Measurements from ENCODE around the gene PRKCSH. TPM values are rescaled to one million over a fixed set of nuclear protein-coding genes. Genes with fewer than 3 reads are reported as not detected.

The PRKCSH gene
- total RNA-seq, 1 experiment from 2014 or later, result 425 TPM

DNA sequence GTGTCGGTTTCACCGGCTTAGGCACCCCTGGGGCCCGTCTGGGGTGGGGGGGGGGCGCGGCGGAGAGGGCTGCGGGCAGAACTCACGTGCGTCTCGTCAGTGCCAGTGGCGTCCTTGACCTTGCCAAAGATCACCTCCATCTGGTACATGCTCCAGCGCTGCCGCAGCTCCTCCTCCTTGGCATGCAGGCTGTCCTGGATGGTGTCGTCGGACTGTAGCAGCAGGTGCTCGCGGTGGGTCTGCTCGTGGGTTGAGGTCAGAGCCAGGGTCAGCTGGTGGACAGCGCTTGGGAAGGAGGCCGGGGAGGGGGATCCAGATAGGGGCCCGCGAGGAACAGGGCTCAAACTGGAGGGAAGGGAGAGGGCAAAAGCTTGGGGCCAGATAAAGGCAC is 11.6 kb upstream of the PRKCSH start:
- POLR2A ChIA-PET, result interaction anchor here (1.4 kb wide), 1 partner anchor 43 kb away, joined by 5 read pairs; no protein-coding TSS in a partner anchor
- intact Hi-C loops (cut with micrococcal nuclease), result no loop called here

More for the DNA sequence above, 11.6 kb upstream of the PRKCSH start:
- DNase-seq (ENCODE audit: low read depth, low spot score), result no peak
- TF ChIP-seq POLR2AphosphoS5 (IDR thresholded peaks at IDR 0.05; ENCODE audit: low read depth, low read length) (no peak), EZH2 (IDR thresholded peaks at IDR 0.05) (no peak), YY1 (IDR thresholded peaks at IDR 0.05; ENCODE audit: extremely low read depth, insufficient replicate concordance, low read depth, low read length) (no peak), POLR2A (IDR thresholded peaks at IDR 0.05; ENCODE audit: borderline replicate concordance, extremely low read depth, insufficient read depth, insufficient read length) (no peak), ZNF274 (IDR thresholded peaks at IDR 0.05; ENCODE audit: low read depth, low read length) (no peak), JUND (IDR thresholded peaks at IDR 0.05) (no peak), FOSL1 (IDR thresholded peaks at IDR 0.05; ENCODE audit: low read depth) (no peak), SRF (IDR thresholded peaks at IDR 0.05; ENCODE audit: low read depth) (no peak), CEBPB (IDR thresholded peaks at IDR 0.05; ENCODE audit: low read depth) (no peak), SIN3A (IDR thresholded peaks at IDR 0.05; ENCODE audit: low read depth) (no peak), SP1 (IDR thresholded peaks at IDR 0.05; ENCODE audit: low read depth) (no peak), TCF7L2 (IDR thresholded peaks at IDR 0.05; ENCODE audit: borderline replicate concordance, extremely low read depth, insufficient read depth, insufficient read length) (no peak)
- TF ChIP-seq, protein P1, sequence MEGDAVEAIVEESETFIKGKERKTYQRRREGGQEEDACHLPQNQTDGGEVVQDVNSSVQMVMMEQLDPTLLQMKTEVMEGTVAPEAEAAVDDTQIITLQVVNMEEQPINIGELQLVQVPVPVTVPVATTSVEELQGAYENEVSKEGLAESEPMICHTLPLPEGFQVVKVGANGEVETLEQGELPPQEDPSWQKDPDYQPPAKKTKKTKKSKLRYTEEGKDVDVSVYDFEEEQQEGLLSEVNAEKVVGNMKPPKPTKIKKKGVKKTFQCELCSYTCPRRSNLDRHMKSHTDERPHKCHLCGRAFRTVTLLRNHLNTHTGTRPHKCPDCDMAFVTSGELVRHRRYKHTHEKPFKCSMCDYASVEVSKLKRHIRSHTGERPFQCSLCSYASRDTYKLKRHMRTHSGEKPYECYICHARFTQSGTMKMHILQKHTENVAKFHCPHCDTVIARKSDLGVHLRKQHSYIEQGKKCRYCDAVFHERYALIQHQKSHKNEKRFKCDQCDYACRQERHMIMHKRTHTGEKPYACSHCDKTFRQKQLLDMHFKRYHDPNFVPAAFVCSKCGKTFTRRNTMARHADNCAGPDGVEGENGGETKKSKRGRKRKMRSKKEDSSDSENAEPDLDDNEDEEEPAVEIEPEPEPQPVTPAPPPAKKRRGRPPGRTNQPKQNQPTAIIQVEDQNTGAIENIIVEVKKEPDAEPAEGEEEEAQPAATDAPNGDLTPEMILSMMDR (IDR thresholded peaks at IDR 0.05 in 2 of 3, conservative IDR thresholded peaks at IDR 0.05 in 1 of 3; ENCODE audit: borderline replicate concordance in 1 of 3, insufficient read depth in 1 of 3, low read depth in 2 of 3, low read length in 2 of 3), result no peak
- TF ChIP-seq, protein P2, sequence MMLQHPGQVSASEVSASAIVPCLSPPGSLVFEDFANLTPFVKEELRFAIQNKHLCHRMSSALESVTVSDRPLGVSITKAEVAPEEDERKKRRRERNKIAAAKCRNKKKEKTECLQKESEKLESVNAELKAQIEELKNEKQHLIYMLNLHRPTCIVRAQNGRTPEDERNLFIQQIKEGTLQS (IDR thresholded peaks at IDR 0.05), result no peak
- TF ChIP-seq, protein P3, sequence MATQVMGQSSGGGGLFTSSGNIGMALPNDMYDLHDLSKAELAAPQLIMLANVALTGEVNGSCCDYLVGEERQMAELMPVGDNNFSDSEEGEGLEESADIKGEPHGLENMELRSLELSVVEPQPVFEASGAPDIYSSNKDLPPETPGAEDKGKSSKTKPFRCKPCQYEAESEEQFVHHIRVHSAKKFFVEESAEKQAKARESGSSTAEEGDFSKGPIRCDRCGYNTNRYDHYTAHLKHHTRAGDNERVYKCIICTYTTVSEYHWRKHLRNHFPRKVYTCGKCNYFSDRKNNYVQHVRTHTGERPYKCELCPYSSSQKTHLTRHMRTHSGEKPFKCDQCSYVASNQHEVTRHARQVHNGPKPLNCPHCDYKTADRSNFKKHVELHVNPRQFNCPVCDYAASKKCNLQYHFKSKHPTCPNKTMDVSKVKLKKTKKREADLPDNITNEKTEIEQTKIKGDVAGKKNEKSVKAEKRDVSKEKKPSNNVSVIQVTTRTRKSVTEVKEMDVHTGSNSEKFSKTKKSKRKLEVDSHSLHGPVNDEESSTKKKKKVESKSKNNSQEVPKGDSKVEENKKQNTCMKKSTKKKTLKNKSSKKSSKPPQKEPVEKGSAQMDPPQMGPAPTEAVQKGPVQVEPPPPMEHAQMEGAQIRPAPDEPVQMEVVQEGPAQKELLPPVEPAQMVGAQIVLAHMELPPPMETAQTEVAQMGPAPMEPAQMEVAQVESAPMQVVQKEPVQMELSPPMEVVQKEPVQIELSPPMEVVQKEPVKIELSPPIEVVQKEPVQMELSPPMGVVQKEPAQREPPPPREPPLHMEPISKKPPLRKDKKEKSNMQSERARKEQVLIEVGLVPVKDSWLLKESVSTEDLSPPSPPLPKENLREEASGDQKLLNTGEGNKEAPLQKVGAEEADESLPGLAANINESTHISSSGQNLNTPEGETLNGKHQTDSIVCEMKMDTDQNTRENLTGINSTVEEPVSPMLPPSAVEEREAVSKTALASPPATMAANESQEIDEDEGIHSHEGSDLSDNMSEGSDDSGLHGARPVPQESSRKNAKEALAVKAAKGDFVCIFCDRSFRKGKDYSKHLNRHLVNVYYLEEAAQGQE (IDR thresholded peaks at IDR 0.05; ENCODE audit: low read depth), result no peak
- TF ChIP-seq, protein P4, sequence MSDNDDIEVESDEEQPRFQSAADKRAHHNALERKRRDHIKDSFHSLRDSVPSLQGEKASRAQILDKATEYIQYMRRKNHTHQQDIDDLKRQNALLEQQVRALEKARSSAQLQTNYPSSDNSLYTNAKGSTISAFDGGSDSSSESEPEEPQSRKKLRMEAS (IDR thresholded peaks at IDR 0.05), result no peak
- TF ChIP-seq, protein P5, sequence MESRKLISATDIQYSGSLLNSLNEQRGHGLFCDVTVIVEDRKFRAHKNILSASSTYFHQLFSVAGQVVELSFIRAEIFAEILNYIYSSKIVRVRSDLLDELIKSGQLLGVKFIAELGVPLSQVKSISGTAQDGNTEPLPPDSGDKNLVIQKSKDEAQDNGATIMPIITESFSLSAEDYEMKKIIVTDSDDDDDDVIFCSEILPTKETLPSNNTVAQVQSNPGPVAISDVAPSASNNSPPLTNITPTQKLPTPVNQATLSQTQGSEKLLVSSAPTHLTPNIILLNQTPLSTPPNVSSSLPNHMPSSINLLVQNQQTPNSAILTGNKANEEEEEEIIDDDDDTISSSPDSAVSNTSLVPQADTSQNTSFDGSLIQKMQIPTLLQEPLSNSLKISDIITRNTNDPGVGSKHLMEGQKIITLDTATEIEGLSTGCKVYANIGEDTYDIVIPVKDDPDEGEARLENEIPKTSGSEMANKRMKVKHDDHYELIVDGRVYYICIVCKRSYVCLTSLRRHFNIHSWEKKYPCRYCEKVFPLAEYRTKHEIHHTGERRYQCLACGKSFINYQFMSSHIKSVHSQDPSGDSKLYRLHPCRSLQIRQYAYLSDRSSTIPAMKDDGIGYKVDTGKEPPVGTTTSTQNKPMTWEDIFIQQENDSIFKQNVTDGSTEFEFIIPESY (IDR thresholded peaks at IDR 0.05; ENCODE audit: extremely low read depth, insufficient replicate concordance, low read length), result no peak
- Histone ChIP-seq H3K9me2 (ENCODE audit: insufficient read depth) (no peaks in the 10 kb centered on the region), H3K9me3 (ENCODE audit: control insufficient read depth in 1 of 2, insufficient read depth in 1 of 2, low read depth in 1 of 2, low read length in 2 of 2) (no peaks in the 10 kb centered on the region), H3K4me3 (replicated peaks in 1 of 2; ENCODE audit: low read depth in 1 of 2, low read length in 2 of 2) (no peak overlapping the region), H3K4me1 (ENCODE audit: control insufficient read depth in 1 of 2, insufficient read depth in 2 of 2, low read length in 2 of 2) (peaks cover 4 to 11% of the 10 kb centered on the region in 2 experiments), H4K20me1 (ENCODE audit: insufficient read depth) (no peaks in the 10 kb centered on the region), H3K27ac (ENCODE audit: low read depth, low read length) (no peak overlapping the region), H3K27me3 (ENCODE audit: insufficient read depth, low read length) (no peaks in the 10 kb centered on the region), H3K36me3 (ENCODE audit: control insufficient read depth in 1 of 2, insufficient read depth in 2 of 2, low read length in 2 of 2) (no peaks in the 10 kb centered on the region), H2AFZ (ENCODE audit: low read depth, low read length, poor library complexity, severe bottlenecking) (no peak overlapping the region), H3K79me2 (ENCODE audit: insufficient read depth, low read length) (no peaks in the 10 kb centered on the region), H3K4me2 (ENCODE audit: low read length) (no peak overlapping the region), H3K9ac (ENCODE audit: low read length) (no peak overlapping the region)
- no peak for ATAC-seq
- BruUV-seq (replicated peaks), result no TSS peak
- CTCF ChIA-PET, result interaction anchor here (1.0 to 1.2 kb wide), 2 partner anchors 11 to 42 kb away, joined by 3 to 5 read pairs; partner anchors contain the start of genes ODAD3 and PRKCSH
- RAD21 ChIA-PET (ENCODE audit: low non-redundant PET in 1 of 2, low total read pairs in 2 of 2, uncharacterized antibody in 2 of 2, unreplicated experiment in 2 of 2), result no interaction called here

All from HCT116 (cell line).